Activated CD8-positive, alpha-beta T cell treated with anti-CD3 and anti-CD28 coated beads for 36 hours (primary cell): ENCODE measurements around the gene THOP1. TPM values are rescaled to one million over a fixed set of nuclear protein-coding genes. Genes with fewer than 3 reads are reported as not detected.

Source experiments
- ATAC-seq: fragments of 200-7000 bp; cut with Tn5 transposase; one replicate; pipeline ENCODE4 v1.10.0; 2021; ENCODE audit warnings: mild to moderate bottlenecking, moderate library complexity
- CTCF ChIA-PET: fragments of 350-600 bp; sonication (Branson Sonifier 250); formaldehyde crosslinking; loops from one replicate; lab custom pipeline; 2021; ENCODE audit warnings: antibody characterized with exemption; lab: Charles Lee
- POLR2A ChIA-PET: fragments of 350-600 bp; sonication (Branson Sonifier 250); formaldehyde crosslinking; loops from one replicate; lab custom pipeline; 2021; ENCODE audit warnings: antibody characterized with exemption; lab: Charles Lee
- DNase-seq: peaks from one replicate; pipeline ENCODE4 v3.0.0-alpha.2; 2020
- H3K27ac Mint-ChIP-seq: one replicate; pipeline ENCODE4 v1.8.0; 2021; ENCODE audit warnings: mild to moderate bottlenecking, mixed read lengths
- H3K27me3 Mint-ChIP-seq: one replicate; pipeline ENCODE4 v1.8.0; 2021; ENCODE audit warnings: mixed read lengths
- H3K36me3 Mint-ChIP-seq: one replicate; pipeline ENCODE4 v1.8.0; 2021; ENCODE audit warnings: low read depth, mixed read lengths
- H3K4me1 Mint-ChIP-seq: one replicate; pipeline ENCODE4 v1.8.0; 2021; ENCODE audit warnings: low read depth, mixed read lengths
- H3K4me3 Mint-ChIP-seq: one replicate; pipeline ENCODE4 v1.8.0; 2021; ENCODE audit warnings: mild to moderate bottlenecking, moderate library complexity, mixed read lengths
- H3K9me3 Mint-ChIP-seq: one replicate; pipeline ENCODE4 v1.8.0; 2021; ENCODE audit warnings: mixed read lengths
- CTCF ChIP-seq: fragments of 200-600 bp; IDR thresholded peaks from one replicate; pipeline ENCODE4 v1.8.0; 2022; ENCODE audit warnings: antibody characterized with exemption, mild to moderate bottlenecking
- intact Hi-C: fragments of 100-400 bp; cut with micrococcal nuclease; formaldehyde crosslinking; loops from one replicate; pipeline ENCODE4 v1.10.0; 2022
- total RNA-seq, 2 experiments: library from RNA; stranded (reverse); gene quantifications; one replicate each; pipeline ENCODE4 v1.2.3, GENCODE V29; 2021

THOP1 gene
- total RNA-seq, 2 experiments from 2014 or later: 157 to 158 TPM

GRCh38 chr19:2761309-2761677 is 24.0 kb upstream of the THOP1 start:
- CTCF ChIA-PET: interaction anchor here (3.4 kb wide), 1 partner anchor 113 kb away, joined by 10 read pairs; no protein-coding TSS in a partner anchor
- H3K4me1 Mint-ChIP-seq: no peaks in the 10 kb centered on the region
- TF ChIP-seq CTCF: no peak
- ATAC-seq (no peak), DNase-seq (no peak)
- intact Hi-C loops: no loop called here
- no peaks in the 10 kb centered on the region for H3K9me3 Mint-ChIP-seq
- no peak overlapping the region for H3K4me3 Mint-ChIP-seq
- no peaks in the 10 kb centered on the region for H3K27me3 Mint-ChIP-seq
- no peak overlapping the region for H3K27ac Mint-ChIP-seq
- POLR2A ChIA-PET: no interaction called here
- H3K36me3 Mint-ChIP-seq: peaks cover 28% of the 10 kb centered on the region

- CTCF ChIA-PET: interaction anchor here (0.8 to 1.4 kb wide), 2 partner anchors 13 to 114 kb away, joined by 4 to 5 read pairs; no protein-coding TSS in a partner anchor
- ATAC-seq (no peak), DNase-seq (no peak)
- Mint-ChIP-seq H3K27ac (no peak overlapping the region), H3K27me3 (no peaks in the 10 kb centered on the region), H3K36me3 (peaks cover 30% of the 10 kb centered on the region), H3K9me3 (no peaks in the 10 kb centered on the region), H3K4me1 (no peaks in the 10 kb centered on the region), H3K4me3 (no peak overlapping the region)
- intact Hi-C loops: no loop called here
- POLR2A ChIA-PET: no interaction called here
- TF ChIP-seq CTCF: no peak
Observed at GRCh38 chr19:2761876-2762782, 23.2 kb upstream of the THOP1 start.

- intact Hi-C loops: no loop called here
- Mint-ChIP-seq H3K27ac (no peak overlapping the region), H3K4me1 (no peaks in the 10 kb centered on the region), H3K36me3 (peaks cover 30% of the 10 kb centered on the region), H3K27me3 (no peaks in the 10 kb centered on the region), H3K4me3 (no peak overlapping the region), H3K9me3 (no peaks in the 10 kb centered on the region)
- ATAC-seq: no peak
- POLR2A ChIA-PET: no interaction called here
- TF ChIP-seq CTCF: no peak
- DNase-seq: no peak
- CTCF ChIA-PET: interaction anchor here (0.8 to 1.4 kb wide), 2 partner anchors 13 to 115 kb away, joined by 4 to 5 read pairs; no protein-coding TSS in a partner anchor
Observed at GRCh38 chr19:2762783-2763496, 22.4 kb upstream of the THOP1 start.

- no peak overlapping the region for H3K27ac Mint-ChIP-seq
- peaks cover 28% of the 10 kb centered on the region for H3K36me3 Mint-ChIP-seq
Observed at GRCh38 chr19:2763687-2764086, 21.6 kb upstream of the THOP1 start.

More at GRCh38 chr19:2763687-2764086, 21.6 kb upstream of the THOP1 start:
- POLR2A ChIA-PET: no interaction called here
- H3K9me3 Mint-ChIP-seq: no peaks in the 10 kb centered on the region
- H3K27me3 Mint-ChIP-seq: no peaks in the 10 kb centered on the region
- intact Hi-C loops: no loop called here
- CTCF ChIA-PET: no interaction called here
- no peak for TF ChIP-seq CTCF
- H3K4me3 Mint-ChIP-seq: no peak overlapping the region
- no peak for DNase-seq
- ATAC-seq: no peak
- no peaks in the 10 kb centered on the region for H3K4me1 Mint-ChIP-seq
